Glutamatergic neuron (in vitro differentiated cells): Measurements from ENCODE around the gene RNF225. TPM values are rescaled to one million over a fixed set of nuclear protein-coding genes. Genes with fewer than 3 reads are reported as not detected.

Source experiments
- DNase-seq: peaks from one replicate; pipeline ENCODE4 v3.0.0; 2022
- H3K27ac Mint-ChIP-seq: one replicate; pipeline ENCODE4 v1.8.0; 2020; ENCODE audit warnings: mild to moderate bottlenecking, mixed read lengths, inconsistent platforms; ENCODE audit not compliant: unreplicated experiment
- H3K27me3 Mint-ChIP-seq: one replicate; pipeline ENCODE4 v1.8.0; 2020; ENCODE audit warnings: mild to moderate bottlenecking, moderate library complexity, mixed read lengths, inconsistent platforms; ENCODE audit not compliant: unreplicated experiment
- H3K36me3 Mint-ChIP-seq: one replicate; pipeline ENCODE4 v1.8.0; 2020; ENCODE audit warnings: mild to moderate bottlenecking, mixed read lengths, inconsistent platforms; ENCODE audit not compliant: unreplicated experiment
- H3K4me1 Mint-ChIP-seq: one replicate; pipeline ENCODE4 v1.8.0; 2020; ENCODE audit warnings: mild to moderate bottlenecking, low read depth, mixed read lengths, inconsistent platforms; ENCODE audit not compliant: unreplicated experiment
- H3K4me3 Mint-ChIP-seq: one replicate; pipeline ENCODE4 v1.8.0; 2020; ENCODE audit warnings: mild to moderate bottlenecking, mixed read lengths, inconsistent platforms; ENCODE audit not compliant: unreplicated experiment
- H3K9me3 Mint-ChIP-seq: one replicate; pipeline ENCODE4 v1.8.0; 2020; ENCODE audit warnings: mild to moderate bottlenecking, moderate library complexity, mixed read lengths, inconsistent platforms; ENCODE audit not compliant: unreplicated experiment
- total RNA-seq: library from RNA; stranded (reverse); fragmentation: NEBNext Ultra II Directional; extraction: Animal tissue kit (Norgen Biotek cat#: 25700); gene quantifications from one replicate; pipeline ENCODE4 v1.2.1, GENCODE V29; 2021; ENCODE audit not compliant: unreplicated experiment
- TF ChIP-seq, protein P1 (sequence below): fragments of 200-600 bp; sonication (generic); IDR thresholded peaks from one replicate; pipeline ENCODE4 v1.5.0; 2021; ENCODE audit not compliant: partially characterized antibody, unreplicated experiment

RNF225 gene
- total RNA-seq, 1 donor from 2014 or later: 0.44 TPM

DNA sequence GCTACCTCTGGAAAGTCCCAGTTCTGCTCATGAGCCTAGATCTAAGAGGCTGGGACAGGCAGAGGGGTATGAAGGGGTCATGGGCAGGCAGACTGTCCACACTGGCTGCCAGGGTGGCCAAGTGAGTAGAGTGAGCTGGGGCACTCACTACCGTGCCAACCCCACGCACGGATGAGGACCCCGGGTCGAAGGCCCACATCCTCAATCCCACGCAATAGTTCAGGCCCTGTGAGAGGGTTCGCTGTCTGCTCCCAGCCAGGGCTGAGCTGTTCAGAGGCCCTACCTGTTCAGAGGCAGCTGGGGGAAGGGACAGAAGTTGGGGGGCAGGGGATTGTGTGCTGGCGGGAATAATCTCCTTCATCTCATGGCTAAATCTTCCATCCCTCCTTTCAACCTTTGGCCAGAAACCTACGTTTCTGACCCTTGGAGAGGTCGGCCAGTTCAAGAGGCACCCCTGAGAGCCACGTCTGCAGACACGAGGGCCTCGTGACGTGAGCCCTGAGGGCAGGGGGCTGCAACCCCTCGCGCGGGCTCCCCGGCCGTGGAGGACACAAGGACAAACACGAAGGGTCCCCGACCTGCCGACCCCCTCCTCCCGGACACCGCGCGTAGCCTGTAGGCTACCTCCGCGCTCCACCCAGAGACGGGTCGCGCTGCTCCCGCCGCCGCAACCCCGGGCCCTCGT, 9.4 kb upstream of the RNF225 start:
- Mint-ChIP-seq H3K9me3 (peaks cover 6% of the 10 kb centered on the region), H3K27me3 (peaks cover 4% of the 10 kb centered on the region), H3K4me1 (peaks cover 9% of the 10 kb centered on the region), H3K27ac (peak overlapping the region; percentile 97), H3K4me3 (peak overlapping the region; percentile 97), H3K36me3 (no peaks in the 10 kb centered on the region)
- no peak for DNase-seq
- TF ChIP-seq, protein P1, sequence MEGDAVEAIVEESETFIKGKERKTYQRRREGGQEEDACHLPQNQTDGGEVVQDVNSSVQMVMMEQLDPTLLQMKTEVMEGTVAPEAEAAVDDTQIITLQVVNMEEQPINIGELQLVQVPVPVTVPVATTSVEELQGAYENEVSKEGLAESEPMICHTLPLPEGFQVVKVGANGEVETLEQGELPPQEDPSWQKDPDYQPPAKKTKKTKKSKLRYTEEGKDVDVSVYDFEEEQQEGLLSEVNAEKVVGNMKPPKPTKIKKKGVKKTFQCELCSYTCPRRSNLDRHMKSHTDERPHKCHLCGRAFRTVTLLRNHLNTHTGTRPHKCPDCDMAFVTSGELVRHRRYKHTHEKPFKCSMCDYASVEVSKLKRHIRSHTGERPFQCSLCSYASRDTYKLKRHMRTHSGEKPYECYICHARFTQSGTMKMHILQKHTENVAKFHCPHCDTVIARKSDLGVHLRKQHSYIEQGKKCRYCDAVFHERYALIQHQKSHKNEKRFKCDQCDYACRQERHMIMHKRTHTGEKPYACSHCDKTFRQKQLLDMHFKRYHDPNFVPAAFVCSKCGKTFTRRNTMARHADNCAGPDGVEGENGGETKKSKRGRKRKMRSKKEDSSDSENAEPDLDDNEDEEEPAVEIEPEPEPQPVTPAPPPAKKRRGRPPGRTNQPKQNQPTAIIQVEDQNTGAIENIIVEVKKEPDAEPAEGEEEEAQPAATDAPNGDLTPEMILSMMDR: no peak

DNA sequence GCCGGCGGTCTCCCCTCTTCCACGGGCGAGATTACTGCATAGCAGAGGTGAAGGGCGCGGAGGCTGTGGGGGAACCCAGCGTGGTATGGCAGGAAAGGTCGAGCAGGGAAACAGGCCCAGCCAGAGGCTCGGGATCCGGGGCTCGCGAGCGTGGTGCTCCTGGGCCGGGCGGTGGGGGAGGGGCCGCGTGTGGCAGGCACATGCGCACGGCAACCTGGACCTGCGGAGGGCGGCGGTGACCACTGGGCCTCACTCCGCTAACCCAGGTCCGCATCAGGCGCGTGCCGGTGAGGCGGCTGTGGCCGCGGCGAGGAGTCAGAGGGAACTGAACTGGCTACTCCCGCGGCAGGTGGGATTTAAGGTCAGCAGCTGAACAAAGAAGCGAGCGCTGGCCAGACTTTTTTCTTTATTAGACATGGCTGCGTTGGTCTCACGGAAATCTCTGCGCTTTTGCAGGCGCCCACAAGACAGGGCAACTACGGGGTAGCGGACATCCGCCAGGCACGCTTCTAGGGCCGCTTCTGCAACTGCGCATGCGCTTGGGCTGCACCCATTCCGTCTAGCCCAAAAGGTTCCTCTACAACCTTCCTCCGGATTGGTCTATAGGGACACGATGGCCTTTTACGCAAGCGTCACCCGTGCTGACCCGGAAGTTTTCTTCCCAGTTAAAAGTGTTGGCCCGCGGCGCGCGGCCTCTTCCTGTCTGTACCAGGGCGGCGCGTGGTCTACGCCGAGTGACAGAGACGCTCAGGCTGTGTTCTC, 8.7 kb upstream of the RNF225 start, which contains the start of gene RPS5:
RPS5 (plus strand) TSS at position 694 of the 762 bp plus-strand sequence. CDS start 869 bp downstream, outside the sequence.
- DNase-seq: peak; percentile 90
- no peaks in the 10 kb centered on the region for H3K36me3 Mint-ChIP-seq
- peaks cover 6% of the 10 kb centered on the region for H3K9me3 Mint-ChIP-seq
- peaks cover 9% of the 10 kb centered on the region for H3K4me1 Mint-ChIP-seq
- H3K27me3 Mint-ChIP-seq: peaks cover 4% of the 10 kb centered on the region
- H3K27ac Mint-ChIP-seq: peak within 1 kb of the TSS; percentile 97
- TF ChIP-seq, protein P1: no peak
- H3K4me3 Mint-ChIP-seq: peak within 1 kb of the TSS; percentile 97

DNA sequence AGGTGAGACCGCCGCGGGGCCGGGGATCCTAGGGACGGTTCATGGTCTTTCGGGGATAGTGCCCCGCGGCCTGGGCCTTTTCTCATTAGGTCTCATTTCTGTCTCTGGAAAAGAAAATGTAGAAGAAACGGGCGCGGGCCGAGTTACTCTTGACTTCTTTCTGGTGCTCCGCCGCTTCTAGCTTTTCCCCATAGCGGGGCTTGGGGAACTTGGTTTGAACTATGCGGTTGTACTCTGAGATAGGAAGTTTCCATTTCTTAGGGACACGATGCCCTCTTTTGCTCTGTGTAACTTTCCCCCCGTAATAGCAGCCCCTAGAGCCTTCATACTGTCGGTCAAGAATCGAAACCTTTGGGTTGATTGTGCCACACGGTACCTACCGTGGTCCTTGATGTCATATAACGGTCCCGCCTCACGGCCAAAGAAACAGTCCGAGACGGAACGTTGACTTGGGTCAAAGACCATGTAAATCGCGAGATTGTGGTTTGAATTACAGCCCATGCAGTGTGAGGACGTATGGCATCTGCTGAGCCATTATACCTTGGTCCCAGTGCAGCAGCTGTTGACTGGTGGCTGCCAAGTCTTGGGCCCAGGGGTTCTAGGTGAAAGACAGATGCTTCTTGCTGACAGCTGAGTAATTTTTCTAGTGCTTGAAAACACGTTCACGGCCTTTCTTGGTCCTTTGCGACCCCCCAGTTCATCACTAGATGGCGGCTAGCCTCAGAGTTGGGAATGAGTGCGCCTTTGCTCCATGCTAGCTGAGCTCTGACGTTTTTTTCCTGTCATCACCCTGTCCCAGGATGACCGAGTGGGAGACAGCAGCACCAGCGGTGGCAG, 7.9 kb upstream of the RNF225 start:
- no peaks in the 10 kb centered on the region for H3K36me3 Mint-ChIP-seq
- TF ChIP-seq, protein P1: no peak

DNA sequence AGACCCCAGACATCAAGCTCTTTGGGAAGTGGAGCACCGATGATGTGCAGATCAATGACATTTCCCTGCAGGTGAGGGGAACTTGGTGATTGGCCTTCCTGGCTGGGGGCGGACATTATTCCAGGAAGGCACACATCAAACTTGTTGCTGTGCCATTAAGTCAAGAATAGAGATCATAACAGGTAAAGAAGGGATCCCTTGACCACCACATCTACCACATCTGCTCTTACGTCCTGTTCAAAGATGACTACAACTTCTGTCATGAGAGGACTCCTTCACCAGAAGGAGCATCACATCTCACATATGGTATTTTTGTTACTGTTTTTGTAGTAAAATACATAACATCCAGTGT, 7.3 kb upstream of the RNF225 start:
- TF ChIP-seq, protein P1: no peak
- Mint-ChIP-seq H3K36me3 (no peaks in the 10 kb centered on the region), H3K27me3 (peaks cover 4% of the 10 kb centered on the region), H3K4me3 (peak overlapping the region; percentile 97), H3K4me1 (peaks cover 6% of the 10 kb centered on the region), H3K9me3 (peaks cover 6% of the 10 kb centered on the region), H3K27ac (peak overlapping the region; percentile 97)
- no peak for DNase-seq

More for the DNA sequence above, 7.9 kb upstream of the RNF225 start:
- Mint-ChIP-seq H3K27ac (peak overlapping the region; percentile 97), H3K4me3 (peak overlapping the region; percentile 97), H3K9me3 (peaks cover 6% of the 10 kb centered on the region), H3K27me3 (peaks cover 4% of the 10 kb centered on the region), H3K4me1 (peaks cover 6% of the 10 kb centered on the region)
- no peak for DNase-seq
